Natural killer cell (primary cell): ENCODE data around the gene MAP4K3. TPM values are rescaled to one million over a fixed set of nuclear protein-coding genes. Genes with fewer than 3 reads are reported as not detected.

Experiments
- ATAC-seq, 3 donors: fragments of 150-1000 bp in 2 of 3; fragments of 200-7000 bp in 1 of 3; cut with Tn5 transposase; 1 replicate in 1 of 3; 2 replicates in 2 of 3; pipeline ENCODE4 v1.10.0; 2021; ENCODE audit warnings: mild to moderate bottlenecking in 2 of 3, moderate library complexity in 2 of 3
- DNase-seq, 2 donors: peaks; one replicate each; pipeline versions ENCODE4 v3.0.0 to v3.0.0-alpha.2; 2013 to 2021; ENCODE audit warnings: mixed read lengths in 1 of 2
- H3K27ac ChIP-seq: one replicate; pipeline ENCODE4 v1.5.1; 2013; ENCODE audit warnings: mild to moderate bottlenecking, low read length
- H3K27me3 ChIP-seq: one replicate; pipeline ENCODE4 v1.6.1; 2013; ENCODE audit warnings: low read length; ENCODE audit not compliant: control insufficient read depth, insufficient read depth
- H3K36me3 ChIP-seq: one replicate; pipeline ENCODE4 v1.6.1; 2013; ENCODE audit warnings: low read length; ENCODE audit not compliant: control insufficient read depth, insufficient read depth
- H3K4me1 ChIP-seq: one replicate; pipeline ENCODE4 v1.6.1; 2013; ENCODE audit warnings: low read length; ENCODE audit not compliant: control insufficient read depth, insufficient read depth
- H3K4me3 ChIP-seq: one replicate; pipeline ENCODE4 v1.5.1; 2013; ENCODE audit warnings: low read length
- H3K9me3 ChIP-seq: one replicate; pipeline ENCODE4 v1.6.1; 2013; ENCODE audit warnings: low read length; ENCODE audit not compliant: control insufficient read depth, insufficient read depth
- H3K27ac Mint-ChIP-seq, 2 donors: one replicate each; pipeline ENCODE4 v1.8.0; 2022; ENCODE audit warnings: mild to moderate bottlenecking in 2 of 2, mixed read lengths in 2 of 2, moderate library complexity in 1 of 2
- H3K27me3 Mint-ChIP-seq, 2 donors: one replicate each; pipeline ENCODE4 v1.8.0; 2022; ENCODE audit warnings: low read depth in 2 of 2, mixed read lengths in 2 of 2
- H3K36me3 Mint-ChIP-seq: one replicate; pipeline ENCODE4 v1.8.0; 2022; ENCODE audit warnings: mixed read lengths
- H3K4me1 Mint-ChIP-seq, 2 donors: one replicate each; pipeline ENCODE4 v1.8.0; 2022; ENCODE audit warnings: mixed read lengths in 2 of 2
- H3K4me3 Mint-ChIP-seq: one replicate; pipeline ENCODE4 v1.8.0; 2022; ENCODE audit warnings: mild to moderate bottlenecking, moderate library complexity, mixed read lengths
- H3K9me3 Mint-ChIP-seq, 2 donors: one replicate each; pipeline ENCODE4 v1.8.0; 2022; ENCODE audit warnings: mixed read lengths in 2 of 2
- CTCF ChIP-seq: fragments of 200-600 bp; IDR thresholded peaks from one replicate; pipeline ENCODE4 v1.8.0; 2022; ENCODE audit warnings: antibody characterized with exemption
- WGBS: methylation state at CpG from one replicate; pipeline ENCODE4 v1.1.7; 2013; ENCODE audit warnings: missing lambda C conversion rate; ENCODE audit not compliant: insufficient coverage; 5-methylcytosine and 5-hydroxymethylcytosine counted together
- intact Hi-C: fragments of 100-400 bp; cut with micrococcal nuclease; formaldehyde crosslinking; loops from one replicate; pipeline ENCODE4 v1.14.2; 2022
- total RNA-seq, 4 donors: library from RNA; stranded (reverse); fragments of 120-200 nt in 1 of 4; gene quantifications; one replicate each; pipeline versions ENCODE4 v1.2.3 to v1.2.4, GENCODE V29; 2013 to 2022

The MAP4K3 gene
- total RNA-seq, 3 donors from 2014 or later (not counting 1 experiment from before 2014, with no cell fraction given), result 17.3 to 25.9 (median 20.3) TPM

DNA sequence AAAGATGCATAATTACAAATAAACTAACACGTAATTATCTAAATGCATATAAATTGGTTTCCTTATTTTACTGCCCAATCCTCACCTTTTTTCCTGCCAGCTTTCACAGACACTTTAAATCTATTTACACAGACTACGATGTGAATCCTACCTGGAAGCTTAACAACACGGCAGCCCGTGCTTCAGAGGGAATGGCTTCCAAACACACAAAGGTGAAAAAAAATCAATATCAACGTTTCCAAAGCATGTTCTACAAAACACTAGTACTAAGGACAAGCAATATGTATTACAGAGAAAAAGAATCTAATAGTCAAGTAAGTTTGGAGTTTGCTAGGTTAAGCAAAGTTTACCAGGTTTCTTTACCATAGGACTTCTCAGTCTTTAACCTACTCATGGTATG is 4.4 kb downstream of the MAP4K3 start:
- intact Hi-C loops, result no loop called here
- Mint-ChIP-seq H3K36me3 (no peaks in the 10 kb centered on the region), H3K4me3 (no peak overlapping the region), H3K9me3 (no peaks in the 10 kb centered on the region), H3K4me1 (peaks cover 39 to 54% of the 10 kb centered on the region in 2 donors), H3K27ac (no peak overlapping the region), H3K27me3 (no peaks in the 10 kb centered on the region)
- no peaks in the 10 kb centered on the region for H3K36me3 ChIP-seq
- H3K4me3 ChIP-seq, result no peak overlapping the region
- no peak for DNase-seq
- no peaks in the 10 kb centered on the region for H3K27me3 ChIP-seq
- ATAC-seq, result no peak
- 98% methylated on average over 4 of the region's 5 CpGs for WGBS
- H3K27ac ChIP-seq, result no peak overlapping the region
- H3K9me3 ChIP-seq, result no peaks in the 10 kb centered on the region
- TF ChIP-seq CTCF, result no peak
- H3K4me1 ChIP-seq, result peaks cover 14% of the 10 kb centered on the region

DNA sequence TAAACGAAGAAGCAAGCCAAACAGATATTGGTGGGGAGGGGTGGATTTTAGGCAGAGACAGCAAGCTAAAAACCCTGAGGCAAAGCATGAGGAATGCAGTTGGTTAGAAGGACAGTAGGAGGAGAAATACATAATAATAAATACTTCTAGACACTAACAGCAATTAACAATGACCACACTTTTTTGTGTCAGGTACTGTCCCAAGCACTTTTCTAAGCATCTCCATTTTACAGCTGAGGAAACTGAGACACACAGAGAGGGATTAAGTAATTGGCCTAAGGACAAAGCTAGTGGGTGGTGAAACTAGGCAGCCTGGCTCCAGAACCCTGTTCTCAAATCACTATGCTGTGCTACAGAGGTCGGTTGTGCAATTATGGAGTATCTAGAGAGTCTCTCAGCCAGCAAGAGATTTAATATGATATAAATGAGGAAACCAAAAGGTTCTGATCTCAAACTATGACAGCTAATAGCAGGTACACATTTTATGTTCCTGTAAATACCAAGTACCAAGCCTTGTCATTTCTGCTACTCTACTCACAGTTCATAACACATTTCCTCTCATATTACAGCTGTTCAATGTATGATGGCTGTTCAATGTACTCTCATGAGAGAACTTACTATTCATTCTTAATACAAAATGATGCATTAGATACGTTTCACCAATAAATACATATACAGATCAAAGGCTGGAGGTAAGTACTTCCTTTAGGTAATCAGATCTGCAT is 5.3 kb downstream of the MAP4K3 start:
- H3K27me3 ChIP-seq, result no peaks in the 10 kb centered on the region
- H3K4me3 ChIP-seq, result no peak overlapping the region
- Mint-ChIP-seq H3K27me3 (no peaks in the 10 kb centered on the region), H3K9me3 (no peaks in the 10 kb centered on the region), H3K27ac (no peak overlapping the region), H3K36me3 (no peaks in the 10 kb centered on the region), H3K4me3 (no peak overlapping the region), H3K4me1 (peaks cover 37 to 53% of the 10 kb centered on the region in 2 donors)
- H3K36me3 ChIP-seq, result no peaks in the 10 kb centered on the region
- H3K4me1 ChIP-seq, result peaks cover 11% of the 10 kb centered on the region
- no peak overlapping the region for H3K27ac ChIP-seq
- intact Hi-C loops, result no loop called here
- no peak for DNase-seq
- WGBS, result 78% methylated on average over 3 of the region's 3 CpGs
- no peaks in the 10 kb centered on the region for H3K9me3 ChIP-seq
- ATAC-seq, result peak in 1 of 3 donors; percentile 24
- TF ChIP-seq CTCF, result no peak

- H3K4me1 Mint-ChIP-seq, result peaks cover 25 to 40% of the 10 kb centered on the region in 2 donors
- no peaks in the 10 kb centered on the region for H3K4me1 ChIP-seq
- no peaks in the 10 kb centered on the region for H3K27me3 Mint-ChIP-seq
- no peaks in the 10 kb centered on the region for H3K36me3 Mint-ChIP-seq
- ATAC-seq (no peak), DNase-seq (no peak)
- no CpG with 5 or more reads among the region's 1 CpG for WGBS
- H3K36me3 ChIP-seq, result no peaks in the 10 kb centered on the region
- no peak for TF ChIP-seq CTCF
- H3K27me3 ChIP-seq, result no peaks in the 10 kb centered on the region
- no peaks in the 10 kb centered on the region for H3K9me3 Mint-ChIP-seq
- H3K27ac ChIP-seq, result no peak overlapping the region
- intact Hi-C loops, result no loop called here
- H3K27ac Mint-ChIP-seq, result no peak overlapping the region
- H3K4me3 Mint-ChIP-seq, result no peak overlapping the region
- H3K4me3 ChIP-seq, result no peak overlapping the region
- no peaks in the 10 kb centered on the region for H3K9me3 ChIP-seq
These were observed 7.3 kb downstream of the MAP4K3 start for GRCh38 chr2:39429746-39430145.

GRCh38 chr2:39424951-39425350 is 12.1 kb downstream of the MAP4K3 start:
- no peaks in the 10 kb centered on the region for H3K9me3 ChIP-seq
- no peaks in the 10 kb centered on the region for H3K4me1 ChIP-seq
- Mint-ChIP-seq H3K4me3 (no peak overlapping the region), H3K9me3 (no peaks in the 10 kb centered on the region), H3K27me3 (no peaks in the 10 kb centered on the region), H3K4me1 (peaks cover 12 to 28% of the 10 kb centered on the region in 2 donors), H3K27ac (no peak overlapping the region), H3K36me3 (no peaks in the 10 kb centered on the region)
- no peak overlapping the region for H3K4me3 ChIP-seq
- no peaks in the 10 kb centered on the region for H3K27me3 ChIP-seq
- TF ChIP-seq CTCF, result no peak
- peak in 1 of 3 donors; percentile 32 for ATAC-seq
- DNase-seq, result no peak
- intact Hi-C loops, result no loop called here
- H3K36me3 ChIP-seq, result no peaks in the 10 kb centered on the region
- WGBS, result no CpG with 5 or more reads among the region's 1 CpG
- H3K27ac ChIP-seq, result no peak overlapping the region
